Mucosa of descending colon (tissue), 3 donors: Measurements from ENCODE around the gene MYO5B. TPM values are rescaled to one million over a fixed set of nuclear protein-coding genes. Genes with fewer than 3 reads are reported as not detected.

Experiments
- ATAC-seq: fragments of 200-7000 bp; cut with Tn5 transposase; one replicate; pipeline ENCODE4 v1.9.1; 2020; ENCODE audit warnings: mild to moderate bottlenecking, moderate library complexity
- DNase-seq, 3 donors: peaks; one replicate each; pipeline ENCODE4 v3.0.0-alpha.2; 2020
- H3K36me3 ChIP-seq: fragments of 200-600 bp; one replicate; pipeline ENCODE4 v1.8.0; 2021; ENCODE audit warnings: low read depth, mild to moderate bottlenecking
- H3K4me1 ChIP-seq: fragments of 200-600 bp; one replicate; pipeline ENCODE4 v1.8.0; 2021; ENCODE audit warnings: low read depth, mild to moderate bottlenecking
- H3K4me3 ChIP-seq: fragments of 200-600 bp; one replicate; pipeline ENCODE4 v1.8.0; 2021; ENCODE audit warnings: mild to moderate bottlenecking
- H3K9me3 ChIP-seq: fragments of 200-600 bp; one replicate; pipeline ENCODE4 v1.8.0; 2021; ENCODE audit warnings: mild to moderate bottlenecking
- intact Hi-C, 2 donors: fragments of 100-400 bp; cut with DNase I in 1 of 2; cut with micrococcal nuclease in 1 of 2; formaldehyde crosslinking; loops; one replicate each; pipeline versions ENCODE4 v1.11.0 to v1.11.1; 2022; cut with DNase I, micrococcal nuclease
- total RNA-seq, 3 donors: library from RNA; stranded (reverse); fragmentation: NEBNext Ultra II Directional in 2 of 3; extraction: Animal tissue kit (Norgen Biotek cat#: 25700) in 2 of 3; gene quantifications; one replicate each; pipeline versions ENCODE4 v1.2.1 to v1.2.4, GENCODE V29; 2021 to 2023
- TF ChIP-seq, protein P1 (sequence below): fragments of 200-600 bp; IDR thresholded peaks from one replicate; pipeline ENCODE4 v1.8.0; 2022; ENCODE audit warnings: antibody characterized with exemption, mild to moderate bottlenecking
- donor health status: DM: no; HTN: no; CAD: no; lungs with moderate emphysema.
- donor health status: DM: no; HTN: no; CAD: no.
- donor health status: DM: no; HTN: yes; CAD: no.

MYO5B gene
- total RNA-seq, 3 donors from 2014 or later: 52.7 to 179 (median 120) TPM

DNA sequence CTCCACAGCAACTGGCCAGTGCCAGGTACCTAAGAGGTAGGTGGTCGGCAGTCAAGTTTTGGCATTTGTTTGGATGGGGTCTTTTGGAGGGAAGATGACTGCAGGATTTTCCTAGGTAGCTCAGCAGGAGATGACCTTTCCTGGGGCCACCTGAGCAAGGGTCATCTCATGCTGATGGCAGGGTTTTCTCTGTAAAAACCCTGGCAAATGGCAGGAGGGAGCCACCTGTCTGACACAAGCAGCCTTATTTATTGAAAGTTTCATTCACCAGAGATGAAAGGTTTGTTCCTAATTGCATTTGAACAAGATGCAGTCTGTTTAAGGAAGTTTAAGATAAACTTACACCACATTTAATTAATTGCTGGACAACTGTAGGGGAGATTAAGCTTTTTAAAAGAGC is 350.0 kb downstream of the MYO5B start:
- Histone ChIP-seq H3K36me3 (no peaks in the 10 kb centered on the region), H3K4me1 (peaks cover 13% of the 10 kb centered on the region), H3K4me3 (no peak overlapping the region), H3K9me3 (no peaks in the 10 kb centered on the region)
- ATAC-seq (no peak), DNase-seq (no peak)
- intact Hi-C loops: no loop called here
- TF ChIP-seq, protein P1, sequence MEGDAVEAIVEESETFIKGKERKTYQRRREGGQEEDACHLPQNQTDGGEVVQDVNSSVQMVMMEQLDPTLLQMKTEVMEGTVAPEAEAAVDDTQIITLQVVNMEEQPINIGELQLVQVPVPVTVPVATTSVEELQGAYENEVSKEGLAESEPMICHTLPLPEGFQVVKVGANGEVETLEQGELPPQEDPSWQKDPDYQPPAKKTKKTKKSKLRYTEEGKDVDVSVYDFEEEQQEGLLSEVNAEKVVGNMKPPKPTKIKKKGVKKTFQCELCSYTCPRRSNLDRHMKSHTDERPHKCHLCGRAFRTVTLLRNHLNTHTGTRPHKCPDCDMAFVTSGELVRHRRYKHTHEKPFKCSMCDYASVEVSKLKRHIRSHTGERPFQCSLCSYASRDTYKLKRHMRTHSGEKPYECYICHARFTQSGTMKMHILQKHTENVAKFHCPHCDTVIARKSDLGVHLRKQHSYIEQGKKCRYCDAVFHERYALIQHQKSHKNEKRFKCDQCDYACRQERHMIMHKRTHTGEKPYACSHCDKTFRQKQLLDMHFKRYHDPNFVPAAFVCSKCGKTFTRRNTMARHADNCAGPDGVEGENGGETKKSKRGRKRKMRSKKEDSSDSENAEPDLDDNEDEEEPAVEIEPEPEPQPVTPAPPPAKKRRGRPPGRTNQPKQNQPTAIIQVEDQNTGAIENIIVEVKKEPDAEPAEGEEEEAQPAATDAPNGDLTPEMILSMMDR: no peak

DNA sequence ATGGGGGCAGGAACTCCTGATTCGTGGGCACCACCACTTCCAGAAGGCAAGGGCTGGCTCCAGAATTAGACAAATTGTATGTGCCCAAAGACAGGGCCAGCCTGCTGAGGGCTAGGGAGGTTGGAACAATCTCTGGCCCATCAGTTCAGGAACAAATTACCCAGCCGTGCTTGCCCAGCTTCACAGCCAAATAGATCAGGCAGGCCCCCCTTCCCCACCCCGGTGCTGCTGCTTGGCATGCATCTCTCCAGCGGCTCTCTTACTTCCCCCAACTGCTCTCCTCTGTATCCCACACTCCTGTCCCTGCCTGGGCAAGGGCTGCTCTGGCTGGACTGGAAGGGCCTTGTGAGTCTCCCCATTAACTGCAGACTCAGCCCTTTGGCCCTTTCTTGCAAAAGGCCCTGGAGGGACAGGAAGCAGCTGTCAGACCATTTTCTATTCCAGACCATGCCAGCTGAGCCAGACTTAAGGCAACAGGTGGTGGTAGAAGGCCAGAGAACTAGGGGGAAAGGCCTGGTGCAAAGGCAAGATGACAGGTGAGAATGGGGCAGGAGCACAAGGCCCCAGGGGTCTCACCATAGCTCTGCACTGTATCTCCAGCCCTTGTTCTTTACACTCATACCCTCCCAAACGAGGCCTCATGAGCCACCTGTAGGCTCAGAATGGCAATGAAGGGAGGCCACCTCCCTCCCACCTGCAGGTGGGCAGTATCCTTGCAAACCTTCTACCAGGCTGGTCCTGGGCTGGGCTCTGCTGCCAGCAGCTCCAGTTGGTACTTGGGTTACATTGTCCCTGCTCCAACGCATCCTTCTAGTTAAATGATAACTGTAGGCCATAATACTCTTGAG is 350.9 kb downstream of the MYO5B start:
- H3K4me3 ChIP-seq: no peak overlapping the region
- peaks cover 7% of the 10 kb centered on the region for H3K4me1 ChIP-seq
- DNase-seq: no peak
- TF ChIP-seq, protein P1: no peak
- no peaks in the 10 kb centered on the region for H3K36me3 ChIP-seq
- no peaks in the 10 kb centered on the region for H3K9me3 ChIP-seq
- intact Hi-C loops: no loop called here
- ATAC-seq: no peak

DNA sequence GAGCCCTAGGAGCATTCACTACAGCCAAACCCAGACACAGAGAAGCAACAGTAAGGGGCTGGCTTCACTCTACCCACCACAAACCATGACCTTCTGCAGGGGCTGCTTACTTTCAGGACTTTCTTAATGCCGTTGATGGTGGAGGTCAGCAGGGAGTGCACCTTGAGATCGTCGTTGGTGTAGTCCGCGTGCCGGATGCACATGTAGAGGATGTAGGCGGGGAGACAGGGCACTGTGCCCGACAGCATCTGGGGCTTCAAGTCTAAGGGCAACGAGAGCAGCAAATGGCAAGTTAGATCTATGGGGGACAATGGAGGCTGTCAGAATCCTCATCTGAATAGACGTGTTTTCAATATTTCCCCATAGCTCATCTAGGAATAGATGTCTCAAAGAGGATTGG is 351.8 kb downstream of the MYO5B start:
- no peak for DNase-seq

DNA sequence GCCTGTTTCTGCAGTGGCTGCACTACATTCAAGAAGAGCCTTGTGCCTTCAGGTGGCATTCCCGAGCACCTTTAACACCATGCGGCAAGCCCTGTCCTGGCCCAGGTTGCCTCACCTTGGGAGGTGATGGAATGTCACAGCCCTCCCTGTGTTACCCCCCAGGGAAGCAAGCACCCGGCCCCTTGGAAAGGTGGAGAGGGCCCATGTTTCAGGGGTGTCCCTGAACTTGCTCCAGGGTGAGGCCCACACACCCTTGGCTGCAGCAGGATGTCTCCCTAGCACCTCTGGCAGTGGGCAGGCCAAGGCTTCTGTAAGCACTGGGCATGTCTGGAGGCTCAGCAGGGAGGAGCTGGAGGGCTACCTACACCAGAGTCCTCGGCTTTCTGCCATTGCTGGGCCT is 352.3 kb downstream of the MYO5B start:
- Histone ChIP-seq H3K9me3 (no peaks in the 10 kb centered on the region), H3K4me3 (no peak overlapping the region), H3K36me3 (no peaks in the 10 kb centered on the region), H3K4me1 (peaks cover 3% of the 10 kb centered on the region)
- DNase-seq (no peak), ATAC-seq (no peak)
- intact Hi-C loops: no loop called here
- TF ChIP-seq, protein P1: no peak

More for the DNA sequence above, 351.8 kb downstream of the MYO5B start:
- H3K4me1 ChIP-seq: peaks cover 3% of the 10 kb centered on the region
- H3K4me3 ChIP-seq: no peak overlapping the region
- no peaks in the 10 kb centered on the region for H3K9me3 ChIP-seq
- ATAC-seq: no peak
- intact Hi-C loops: no loop called here
- TF ChIP-seq, protein P1: no peak
- no peaks in the 10 kb centered on the region for H3K36me3 ChIP-seq

DNA sequence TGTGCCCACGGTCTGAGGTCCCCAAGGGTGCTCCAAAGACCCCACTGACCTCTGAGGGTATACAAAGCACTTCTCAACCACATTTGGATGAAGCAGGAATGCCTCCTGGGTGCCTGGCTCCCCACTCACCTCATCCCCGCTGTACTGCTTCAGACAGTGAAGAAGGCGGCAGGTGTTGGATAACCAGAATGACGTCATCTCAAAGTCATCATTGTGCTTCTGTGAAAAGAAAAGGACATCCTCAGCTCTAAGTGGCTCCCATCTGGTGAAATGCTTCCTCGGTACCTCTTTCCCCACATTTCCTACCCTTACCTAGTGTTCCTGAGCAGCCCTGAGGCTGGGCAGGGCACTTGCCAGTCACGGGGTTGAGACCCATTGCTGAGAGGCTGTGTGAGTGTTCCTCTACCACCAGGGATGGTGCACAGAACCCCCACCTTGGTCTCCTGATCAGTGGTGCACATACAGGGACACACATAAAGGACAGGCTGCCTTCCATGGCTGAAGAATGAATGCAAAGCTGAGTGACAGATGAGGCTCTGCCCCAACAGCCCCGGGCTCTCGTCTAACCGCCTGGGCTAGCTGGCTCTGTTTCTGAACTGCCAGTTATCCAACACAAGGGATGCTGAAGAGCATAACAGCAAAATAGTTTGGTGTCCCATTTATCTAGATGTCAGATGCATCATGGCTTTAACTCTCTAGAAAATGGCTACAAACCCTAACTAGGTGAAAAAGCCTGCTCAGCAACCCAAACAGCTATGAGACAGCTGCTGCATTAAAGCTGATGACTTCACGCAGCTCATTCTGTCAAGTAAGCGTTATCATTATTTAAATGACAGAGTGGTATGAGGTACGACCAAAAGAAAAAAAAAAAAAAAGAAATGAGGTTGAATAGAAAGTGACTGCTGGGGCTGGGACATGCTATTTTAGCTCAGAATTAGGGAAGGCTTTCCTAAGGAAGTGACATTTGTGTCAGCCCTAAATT is 353.4 kb downstream of the MYO5B start:
- intact Hi-C loops: no loop called here
- TF ChIP-seq, protein P1: no peak
- Histone ChIP-seq H3K4me3 (no peak overlapping the region), H3K36me3 (no peaks in the 10 kb centered on the region), H3K9me3 (no peaks in the 10 kb centered on the region), H3K4me1 (peaks cover 2% of the 10 kb centered on the region)
- ATAC-seq (no peak), DNase-seq (no peak)
